GM21390 (cell line): ENCODE data around the gene CAPN1.
"Not testable (repeated sequence)": the region's sequence is repeated elsewhere in the genome, so short reads cannot be mapped to it uniquely, and the experiment has no call there.

ENCODE experiments used
- ATAC-seq: cut with Tn5 transposase; IDR thresholded peaks from one replicate; pipeline ENCODE4 v1.9.1; 2021; ENCODE audit not compliant: unreplicated experiment

The CAPN1 gene

DNA sequence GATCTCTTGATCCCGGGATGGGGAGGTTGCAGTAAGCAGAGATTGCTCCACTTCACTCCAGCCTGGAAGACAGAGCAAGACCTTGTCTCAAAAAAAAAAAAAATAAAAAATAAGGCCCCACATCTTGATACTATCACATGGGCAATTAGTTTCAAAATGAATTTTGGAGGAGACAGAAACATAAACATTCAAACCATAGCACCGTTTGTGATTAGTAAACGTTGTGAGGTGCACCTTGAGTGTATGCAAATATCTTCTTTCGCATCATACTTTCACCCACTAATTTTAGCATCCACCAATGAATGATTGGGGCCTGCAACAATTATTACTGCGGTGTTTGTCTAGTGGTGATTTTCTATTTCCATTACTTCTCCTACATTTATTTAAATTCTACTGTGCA lies 22.7 kb upstream of the CAPN1 start:
- ATAC-seq: peak; percentile 75

DNA sequence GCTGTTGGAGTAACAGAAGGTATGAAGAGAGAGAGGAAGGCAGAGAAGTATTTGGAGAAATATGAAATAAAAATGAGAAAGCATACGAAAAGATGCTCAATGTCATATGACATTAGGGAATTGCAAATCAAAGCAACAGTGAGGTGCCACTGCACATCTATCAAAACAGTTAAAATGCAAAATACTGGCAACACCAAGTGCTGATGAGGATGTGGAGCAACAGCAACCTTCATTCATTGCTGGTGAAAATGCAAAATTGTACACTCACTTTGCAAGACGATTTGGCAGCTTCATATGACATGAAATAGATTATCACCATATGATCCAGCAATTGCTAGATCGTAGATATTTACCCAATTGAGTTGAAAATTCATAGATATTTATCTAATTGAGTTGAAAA lies 21.1 kb upstream of the CAPN1 start:
- no peak for ATAC-seq

DNA sequence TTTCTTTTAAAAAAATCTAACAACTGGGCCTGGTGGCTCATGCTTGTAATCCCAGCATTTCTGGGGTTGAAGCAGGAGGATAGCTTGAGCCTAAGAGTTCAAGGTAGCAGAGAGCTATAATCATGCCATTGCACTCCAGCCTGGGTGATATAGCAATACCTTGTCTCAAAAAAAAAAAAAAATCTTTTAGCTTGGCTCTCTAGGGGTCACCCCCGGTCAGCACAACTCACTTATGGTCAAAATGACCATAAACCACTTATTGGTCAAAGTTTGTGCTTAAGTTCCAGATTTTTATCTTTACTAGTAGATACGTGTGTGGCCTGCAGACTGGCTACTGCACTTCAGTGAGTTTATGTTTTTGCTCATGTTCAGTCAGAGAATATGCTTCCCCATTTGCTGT lies 18.0 kb upstream of the CAPN1 start:
- no peak for ATAC-seq

DNA sequence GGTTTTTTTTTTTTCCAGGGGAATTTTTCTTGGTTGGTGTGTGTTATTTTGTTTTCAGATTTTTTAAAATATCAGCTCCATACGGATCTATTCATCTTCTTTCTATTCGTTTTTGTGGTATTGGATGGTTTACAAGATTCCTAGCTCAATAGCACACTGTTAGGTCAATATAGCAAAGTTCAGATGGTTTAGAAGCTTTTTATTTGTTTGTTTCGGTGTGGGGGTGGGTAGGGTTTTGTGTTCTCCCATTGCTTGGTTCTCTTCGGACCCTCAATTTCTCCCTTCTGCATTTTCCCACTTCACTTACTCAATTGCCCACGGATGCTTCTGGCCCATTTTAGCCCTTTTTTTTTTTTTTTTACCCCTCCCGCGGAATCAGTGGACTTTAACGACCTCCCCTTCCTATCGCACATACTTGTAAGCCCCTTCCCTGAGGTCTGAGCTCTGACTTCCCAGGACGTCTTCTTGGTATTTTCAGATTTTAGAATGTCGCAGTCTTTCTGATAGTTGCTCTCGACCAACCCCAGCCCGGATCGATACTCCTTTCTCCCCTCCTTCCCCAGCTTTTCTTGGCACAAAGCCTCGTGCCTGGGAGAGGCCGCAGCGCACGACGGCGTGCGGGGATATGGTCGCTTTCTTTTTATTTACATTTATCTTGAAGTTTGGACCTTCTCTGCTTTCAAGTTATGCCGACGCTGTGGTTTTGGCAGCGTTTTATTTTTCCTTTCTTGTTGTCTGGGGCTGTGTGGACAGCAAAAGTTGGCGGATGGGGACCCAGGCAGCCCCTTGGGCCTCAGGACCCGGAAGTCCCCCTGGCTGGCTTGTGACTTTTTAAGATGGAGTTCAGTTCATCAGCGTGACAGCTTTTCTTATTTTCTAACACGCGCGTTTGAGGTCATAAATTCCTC lies 16.1 kb upstream of the CAPN1 start:
- ATAC-seq: no peak

DNA sequence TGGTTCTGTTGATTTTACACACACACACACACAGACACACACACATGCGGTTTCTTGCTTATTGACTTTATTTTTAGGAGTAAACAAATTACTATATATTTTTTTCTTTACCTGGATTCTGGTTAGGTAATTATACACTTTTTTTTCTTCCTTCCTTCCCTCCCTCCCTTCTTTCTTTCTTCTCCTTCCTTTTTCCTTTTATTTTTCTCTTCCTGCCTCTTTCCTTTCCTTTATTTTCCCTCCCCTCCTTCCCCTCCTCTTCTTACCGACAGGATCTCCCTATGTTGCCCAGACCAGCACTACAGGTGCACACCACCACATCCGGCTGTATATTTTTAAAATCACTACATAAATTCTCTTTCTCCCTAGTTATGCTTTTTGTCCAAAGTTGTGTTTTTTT lies 14.8 kb upstream of the CAPN1 start:
- ATAC-seq: no peak

DNA sequence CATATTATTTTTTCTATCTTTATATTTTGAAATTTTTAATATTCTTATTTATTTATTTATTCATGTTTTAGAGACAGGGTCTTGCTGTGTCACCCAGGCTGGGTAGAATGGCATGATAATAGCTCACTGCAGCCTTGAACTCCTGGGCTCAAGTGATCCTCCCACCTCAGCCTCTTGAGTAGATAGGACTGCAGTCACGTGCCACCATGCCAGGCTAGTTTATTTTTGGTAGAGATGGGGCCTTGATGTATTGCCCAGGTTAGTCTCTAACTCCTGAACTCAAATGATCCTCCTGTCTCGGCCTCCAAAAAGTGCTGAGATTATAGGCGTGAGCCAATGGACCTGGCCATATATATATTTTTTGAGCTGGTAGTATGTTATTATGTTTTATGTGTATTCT lies 14.1 kb upstream of the CAPN1 start:
- no peak for ATAC-seq

DNA sequence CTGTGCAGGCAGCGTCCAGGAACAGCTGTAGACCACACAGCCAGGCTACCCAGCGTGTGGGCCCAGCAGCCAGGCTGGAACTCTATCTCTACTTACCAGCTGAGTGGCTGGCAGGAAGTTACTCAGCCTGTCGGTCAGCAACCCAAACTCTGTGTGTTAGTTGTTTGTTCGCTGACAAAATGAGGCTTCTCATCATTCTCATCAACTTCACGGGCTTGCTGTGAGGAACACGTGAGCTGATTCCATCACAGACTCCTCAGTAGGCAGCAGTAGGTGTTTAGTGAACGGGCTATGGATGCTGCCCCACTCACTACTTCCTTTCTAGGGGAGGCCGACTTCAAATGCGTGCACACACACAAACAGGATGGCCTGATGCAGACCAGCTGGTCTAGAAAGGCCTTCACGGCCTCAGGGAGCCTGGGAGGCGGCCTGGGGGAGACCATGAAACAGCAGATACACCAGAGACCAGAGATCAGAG lies 12.5 kb upstream of the CAPN1 start:
- ATAC-seq: no peak

DNA sequence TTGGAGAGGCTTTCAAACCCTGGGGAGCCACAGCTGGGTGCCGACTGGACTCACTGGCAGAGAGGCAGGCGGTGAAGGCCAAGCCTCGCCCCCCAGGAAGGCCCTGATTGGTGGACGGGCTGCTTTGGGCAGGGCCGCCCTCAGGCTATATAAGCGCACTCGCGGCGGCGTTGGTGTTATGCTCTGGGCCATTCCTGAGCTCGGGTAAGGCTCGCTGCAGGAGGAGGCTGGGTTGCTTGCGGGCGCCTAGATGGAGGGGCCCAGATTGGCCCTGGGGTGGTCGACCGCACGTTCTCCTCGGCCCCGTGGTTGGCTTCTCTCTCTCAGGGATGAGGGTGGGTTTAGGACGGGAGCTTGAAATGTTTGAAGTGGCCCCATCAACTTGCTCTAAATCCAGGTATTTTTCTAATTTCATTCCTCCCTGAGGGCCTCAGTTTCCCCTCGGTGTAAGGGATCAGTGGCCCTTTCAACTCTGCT lies 11.6 kb upstream of the CAPN1 start, which contains the start of gene SPDYC:
Gene SPDYC (plus strand): TSS at position 176 of the 477 bp plus-strand sequence. CDS start 1,125 bp downstream, outside the sequence.
- ATAC-seq: no peak

DNA sequence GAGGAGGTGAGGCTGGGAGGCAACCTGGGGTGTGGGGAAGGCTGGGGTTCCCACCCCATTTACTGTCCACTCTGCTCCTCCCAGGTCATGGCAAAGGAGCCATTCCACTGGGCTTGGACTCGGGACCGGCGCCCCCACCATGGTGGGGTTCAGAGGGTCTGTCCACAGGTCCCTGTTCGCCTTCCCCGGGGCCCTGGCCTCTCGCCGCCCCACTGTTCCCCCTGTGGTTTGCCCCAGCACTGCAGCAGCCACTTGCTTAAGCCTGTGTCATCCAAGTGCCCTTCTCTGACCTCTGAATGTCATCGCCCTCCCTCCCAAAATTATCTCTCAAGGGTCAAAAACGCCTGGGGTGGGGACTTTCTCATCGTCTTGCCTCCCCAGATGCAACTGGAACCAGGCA lies 9.1 kb upstream of the CAPN1 start:
- ATAC-seq: no peak

DNA sequence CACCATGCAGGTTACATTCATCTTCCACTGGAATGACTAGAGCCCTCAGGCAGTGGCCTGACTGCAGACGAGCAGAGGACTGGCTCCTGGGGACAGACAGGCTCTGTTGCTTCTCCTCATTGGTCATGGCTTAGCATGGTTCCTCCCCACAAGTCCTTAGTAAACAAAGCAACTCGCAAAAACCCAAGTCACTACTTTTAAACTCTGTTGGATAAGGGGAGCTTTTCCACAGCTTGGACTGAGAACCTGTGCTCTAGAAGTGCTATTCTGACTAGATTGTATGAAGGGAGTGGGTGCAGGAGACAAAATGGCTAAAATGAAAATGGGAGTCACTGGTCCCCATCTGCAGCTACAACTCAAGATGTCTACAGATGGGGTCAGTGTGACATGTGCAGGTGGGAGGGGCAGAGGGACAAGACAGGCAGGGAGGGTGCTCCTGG lies 7.1 kb upstream of the CAPN1 start:
- ATAC-seq: not testable (repeated sequence)

DNA sequence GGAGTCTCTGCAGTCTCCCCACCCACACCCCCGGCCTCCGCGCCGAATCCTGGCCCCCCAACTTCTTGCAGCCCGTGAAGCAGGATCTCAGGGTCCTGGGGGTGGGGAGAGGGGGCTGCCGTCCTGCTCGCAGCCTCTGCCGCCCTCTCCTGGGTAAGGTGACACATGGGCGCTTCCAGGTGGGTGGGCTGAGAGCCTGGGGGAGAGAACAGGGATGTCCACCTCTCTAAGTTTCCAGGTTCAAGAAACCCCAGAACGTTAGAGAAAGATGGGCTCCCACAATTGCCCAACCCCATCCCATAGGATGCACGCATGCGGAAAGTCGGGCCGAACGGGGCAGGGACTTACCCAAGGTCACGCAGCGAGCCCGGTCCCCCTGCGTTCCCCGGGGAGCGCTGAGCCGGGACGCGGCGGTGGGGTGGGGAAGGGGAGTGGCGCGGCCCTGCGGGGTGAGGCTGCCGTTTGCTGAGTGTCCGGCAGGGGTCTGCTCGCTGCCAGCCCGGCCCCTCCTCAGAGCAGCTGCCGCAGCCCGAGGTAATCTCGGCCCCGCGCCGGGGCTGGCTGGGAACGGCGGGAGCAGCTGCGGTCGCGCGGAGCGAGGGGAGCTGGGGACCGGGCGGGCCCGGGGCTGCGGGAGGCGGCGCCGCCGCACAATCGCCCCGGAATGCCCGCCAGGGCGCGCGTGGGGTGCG lies 705 bp upstream of the CAPN1 start:
- peak; percentile 51 for ATAC-seq

DNA sequence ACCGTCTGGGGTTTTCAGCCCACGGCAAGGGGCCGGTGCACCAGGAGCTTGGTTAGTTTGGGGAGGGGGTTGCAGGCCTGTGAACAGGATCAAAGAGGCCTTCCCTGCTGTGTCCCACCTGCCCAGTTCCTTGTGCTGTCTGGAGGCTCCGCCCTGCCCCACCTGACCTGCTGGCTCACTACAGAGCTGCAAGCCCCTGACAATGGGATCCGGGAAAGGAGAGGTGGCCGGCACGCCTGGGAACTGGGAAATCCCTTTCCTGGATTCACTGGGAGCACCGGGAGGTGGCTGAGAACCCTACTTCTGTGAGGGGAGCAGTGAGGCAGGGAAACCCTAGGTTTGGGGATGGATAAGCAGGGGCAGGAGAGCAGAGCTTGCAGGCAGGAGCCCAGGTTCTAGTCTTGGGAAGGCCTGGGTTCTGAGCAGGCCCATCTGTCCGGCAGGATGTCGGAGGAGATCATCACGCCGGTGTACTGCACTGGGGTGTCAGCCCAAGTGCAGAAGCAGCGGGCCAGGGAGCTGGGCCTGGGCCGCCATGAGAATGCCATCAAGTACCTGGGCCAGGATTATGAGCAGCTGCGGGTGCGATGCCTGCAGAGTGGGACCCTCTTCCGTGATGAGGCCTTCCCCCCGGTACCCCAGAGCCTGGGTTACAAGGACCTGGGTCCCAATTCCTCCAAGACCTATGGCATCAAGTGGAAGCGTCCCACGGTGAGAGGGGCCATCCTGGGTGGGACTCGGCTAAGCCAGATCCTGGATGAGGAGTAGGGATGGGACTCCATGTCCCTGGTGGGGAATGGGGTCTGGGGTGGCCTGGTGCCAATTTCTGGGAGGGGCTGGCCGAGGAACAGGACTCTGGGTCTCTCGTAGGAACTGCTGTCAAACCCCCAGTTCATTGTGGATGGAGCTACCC lies 786 bp downstream of the CAPN1 start:
- no peak for ATAC-seq

DNA sequence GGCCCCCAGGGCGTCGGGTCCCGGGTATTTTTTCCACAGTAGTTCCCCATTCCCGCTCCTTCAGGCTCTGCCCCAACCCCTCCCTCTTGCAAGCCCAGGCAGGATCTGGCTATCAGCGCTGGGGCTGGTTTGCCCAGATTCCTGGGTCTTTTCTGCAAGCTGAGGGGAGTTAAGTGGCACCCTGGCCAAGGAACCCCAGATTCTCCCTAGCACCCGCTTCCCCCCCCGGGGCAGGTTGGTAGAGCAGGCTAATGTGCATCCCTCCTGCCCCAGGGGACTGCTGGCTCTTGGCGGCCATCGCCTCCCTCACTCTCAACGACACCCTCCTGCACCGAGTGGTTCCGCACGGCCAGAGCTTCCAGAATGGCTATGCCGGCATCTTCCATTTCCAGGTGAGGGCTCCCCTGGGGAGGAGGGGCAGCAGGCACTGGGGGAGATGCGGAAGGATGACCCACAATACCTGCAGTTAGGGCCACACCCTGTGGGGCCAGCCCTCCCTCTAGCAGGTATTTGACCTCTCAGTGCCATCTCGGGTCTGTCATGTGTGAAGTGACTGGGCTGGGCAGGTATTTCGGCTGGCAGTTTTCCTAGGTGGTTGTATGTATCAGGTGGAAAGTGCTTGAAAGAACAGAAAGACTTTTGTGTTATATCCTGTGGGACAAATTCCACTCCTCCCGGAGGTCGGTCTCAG lies 1.6 kb downstream of the CAPN1 start:
- no peak for ATAC-seq

DNA sequence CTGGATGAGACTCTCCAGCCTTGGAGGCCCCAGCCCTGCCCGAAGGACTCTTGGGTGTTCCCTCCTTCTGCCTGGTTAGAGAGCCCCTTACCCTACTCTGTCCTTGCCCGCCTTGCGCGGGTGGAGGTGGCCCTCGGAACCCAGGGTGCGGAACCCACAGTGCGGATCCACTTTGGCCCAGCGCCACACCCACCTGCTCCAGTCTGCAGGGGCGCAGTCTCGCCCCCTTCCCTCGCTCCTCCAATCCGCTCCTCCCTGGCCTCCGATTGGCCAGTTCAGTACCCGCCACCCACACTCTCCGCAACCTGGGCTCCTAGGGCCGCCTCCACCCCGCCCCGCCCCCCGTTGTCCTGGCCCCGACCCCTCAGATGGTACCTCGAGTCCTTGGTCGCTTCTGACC lies 2.4 kb downstream of the CAPN1 start:
- ATAC-seq: no peak

DNA sequence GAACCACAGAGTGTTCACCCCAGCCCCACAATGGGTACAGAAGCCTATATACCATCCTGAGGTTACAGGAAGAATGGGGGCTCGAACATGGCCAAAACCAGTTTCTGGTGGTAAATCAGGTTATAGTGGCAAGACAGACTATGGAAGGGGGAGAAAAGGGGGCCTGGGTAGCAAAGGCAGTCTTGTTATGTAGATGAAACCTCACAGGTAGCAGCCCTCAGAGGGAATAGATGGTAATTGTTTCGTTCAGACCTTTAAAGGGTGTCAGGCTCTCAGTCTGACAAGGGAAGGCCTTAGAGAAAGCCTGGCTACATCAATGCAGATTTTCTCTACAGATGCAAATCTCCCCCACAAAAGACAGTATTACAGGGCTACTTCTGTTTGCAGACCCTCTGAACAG lies 3.4 kb downstream of the CAPN1 start:
- ATAC-seq: no peak

DNA sequence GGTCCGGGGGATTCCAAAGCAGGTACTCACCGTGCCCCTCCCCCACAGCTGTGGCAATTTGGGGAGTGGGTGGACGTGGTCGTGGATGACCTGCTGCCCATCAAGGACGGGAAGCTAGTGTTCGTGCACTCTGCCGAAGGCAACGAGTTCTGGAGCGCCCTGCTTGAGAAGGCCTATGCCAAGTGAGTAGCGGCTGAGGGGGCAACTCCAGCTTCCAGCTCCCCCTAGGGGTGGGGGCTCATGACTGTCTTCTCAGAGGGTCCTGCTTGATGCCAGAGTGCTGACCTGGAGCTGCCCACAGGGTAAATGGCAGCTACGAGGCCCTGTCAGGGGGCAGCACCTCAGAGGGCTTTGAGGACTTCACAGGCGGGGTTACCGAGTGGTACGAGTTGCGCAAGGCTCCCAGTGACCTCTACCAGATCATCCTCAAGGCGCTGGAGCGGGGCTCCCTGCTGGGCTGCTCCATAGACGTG lies 4.2 kb downstream of the CAPN1 start:
- ATAC-seq: no peak

DNA sequence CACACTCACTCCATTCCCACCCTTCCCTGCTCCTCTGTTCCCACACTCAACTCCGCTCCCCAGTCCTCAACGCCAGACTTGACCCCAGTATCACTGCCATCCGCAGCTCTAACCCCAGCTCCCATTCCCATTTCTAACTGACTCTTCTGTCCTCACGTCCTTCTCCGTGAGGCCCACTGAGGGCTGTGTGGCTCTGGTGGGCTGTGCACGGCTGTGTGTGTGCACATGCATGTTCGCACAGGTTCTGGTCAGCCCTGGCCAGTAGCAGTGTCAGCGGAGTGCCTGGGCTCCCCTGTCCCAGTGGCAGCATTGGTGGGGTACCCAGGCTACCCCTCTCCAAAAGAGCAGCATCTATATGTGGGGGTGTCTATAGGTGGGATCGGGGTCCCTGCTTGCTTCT lies 5.0 kb downstream of the CAPN1 start:
- no peak for ATAC-seq

DNA sequence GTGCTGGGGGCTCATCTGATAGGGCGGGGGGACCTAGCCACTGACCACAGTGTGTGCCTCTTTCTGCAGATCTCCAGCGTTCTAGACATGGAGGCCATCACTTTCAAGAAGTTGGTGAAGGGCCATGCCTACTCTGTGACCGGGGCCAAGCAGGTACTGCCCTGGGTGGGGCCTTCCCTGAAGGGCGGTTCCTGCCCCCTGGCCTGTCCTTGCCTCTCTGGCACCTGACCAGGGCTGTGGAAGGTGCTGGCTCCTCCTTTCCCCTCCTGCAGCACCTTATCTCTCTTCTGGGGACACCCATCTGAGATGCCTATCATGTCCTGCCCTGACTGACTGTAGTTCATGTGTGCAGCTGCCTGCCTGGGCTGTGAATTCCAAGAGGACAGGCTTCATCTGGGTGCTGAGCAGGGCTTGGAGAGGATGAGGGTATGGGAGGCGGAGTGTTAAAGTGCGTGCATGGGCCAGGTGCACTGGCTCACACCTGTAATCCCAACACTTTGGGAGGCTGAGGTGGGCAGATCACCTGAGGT lies 5.5 kb downstream of the CAPN1 start:
- ATAC-seq: no peak

DNA sequence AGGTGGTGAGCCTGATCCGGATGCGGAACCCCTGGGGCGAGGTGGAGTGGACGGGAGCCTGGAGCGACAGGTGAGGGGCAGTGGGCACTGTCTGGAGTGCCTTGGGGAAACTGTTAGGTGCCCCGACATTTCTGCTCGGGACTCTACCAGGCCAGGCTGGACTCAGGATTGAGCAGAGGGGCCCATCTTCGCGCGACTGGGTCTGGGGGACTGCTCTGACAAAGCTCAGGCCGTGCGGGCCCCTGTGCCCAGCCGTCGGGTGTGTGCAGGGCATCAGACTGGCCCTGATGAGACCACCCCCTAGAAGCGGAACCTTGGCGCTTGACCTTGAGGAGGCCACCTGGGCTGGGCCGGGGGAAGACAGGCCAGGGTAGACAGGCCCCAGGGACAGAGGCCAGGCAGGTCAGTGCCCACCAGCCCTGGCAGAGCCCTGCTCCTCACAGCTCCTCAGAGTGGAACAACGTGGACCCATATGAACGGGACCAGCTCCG lies 6.3 kb downstream of the CAPN1 start:
- ATAC-seq: no peak

DNA sequence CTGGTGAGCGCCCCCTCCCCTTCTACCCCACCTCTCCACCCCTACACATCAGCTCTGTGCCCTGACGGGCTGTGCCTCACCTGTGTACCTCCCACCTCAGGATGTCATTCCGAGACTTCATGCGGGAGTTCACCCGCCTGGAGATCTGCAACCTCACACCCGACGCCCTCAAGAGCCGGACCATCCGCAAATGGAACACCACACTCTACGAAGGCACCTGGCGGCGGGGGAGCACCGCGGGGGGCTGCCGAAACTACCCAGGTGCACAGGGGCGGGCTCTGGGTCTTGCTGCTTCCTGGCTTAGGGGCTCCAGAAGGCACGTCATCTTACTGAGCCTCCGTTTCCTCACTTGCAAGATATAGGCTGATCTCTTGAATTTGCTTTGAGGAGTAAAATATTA lies 6.8 kb downstream of the CAPN1 start:
- ATAC-seq: no peak
